Neural cell (in vitro differentiated cells): ENCODE measurements around the gene C20orf141.

Experiments
- CTCF ChIP-seq: fragments of 450-650 bp; IDR thresholded peaks from 2 replicates; pipeline ENCODE4 v1.5.1; 2014; ENCODE audit warnings: antibody characterized with exemption, mild to moderate bottlenecking, moderate library complexity; ENCODE audit not compliant: poor library complexity, severe bottlenecking
- EZH2 ChIP-seq: fragments of 200-600, 300-800 bp; shearing (Covaris generic), sonication (generic); IDR thresholded peaks from 2 replicates; pipeline ENCODE4 v1.6.1; 2014; ENCODE audit warnings: antibody characterized with exemption, low read length, borderline replicate concordance, mild to moderate bottlenecking; ENCODE audit not compliant: insufficient read depth, poor library complexity, severe bottlenecking
- MXI1 ChIP-seq: fragments of 450-650 bp; conservative IDR thresholded peaks from 2 replicates; pipeline ENCODE4 v1.6.1; 2014; ENCODE audit warnings: antibody characterized with exemption, mild to moderate bottlenecking; ENCODE audit not compliant: poor library complexity, severe bottlenecking
- TAF1 ChIP-seq: IDR thresholded peaks from 2 replicates; pipeline ENCODE4 v1.6.1; 2012; ENCODE audit warnings: low read depth

- TF ChIP-seq CTCF (no peak), TAF1 (no peak), MXI1 (no peak), EZH2 (no peak)
Measured at GRCh38 chr20:2838170-2838797, 23.5 kb downstream of the C20orf141 start.
